ENCODE results near the gene EGLN3.

EGLN3 gene

GRCh38 chr14:33909380-33910084 is 41.3 kb downstream of the EGLN3 start:
- DNase-seq, result no peak

DNA sequence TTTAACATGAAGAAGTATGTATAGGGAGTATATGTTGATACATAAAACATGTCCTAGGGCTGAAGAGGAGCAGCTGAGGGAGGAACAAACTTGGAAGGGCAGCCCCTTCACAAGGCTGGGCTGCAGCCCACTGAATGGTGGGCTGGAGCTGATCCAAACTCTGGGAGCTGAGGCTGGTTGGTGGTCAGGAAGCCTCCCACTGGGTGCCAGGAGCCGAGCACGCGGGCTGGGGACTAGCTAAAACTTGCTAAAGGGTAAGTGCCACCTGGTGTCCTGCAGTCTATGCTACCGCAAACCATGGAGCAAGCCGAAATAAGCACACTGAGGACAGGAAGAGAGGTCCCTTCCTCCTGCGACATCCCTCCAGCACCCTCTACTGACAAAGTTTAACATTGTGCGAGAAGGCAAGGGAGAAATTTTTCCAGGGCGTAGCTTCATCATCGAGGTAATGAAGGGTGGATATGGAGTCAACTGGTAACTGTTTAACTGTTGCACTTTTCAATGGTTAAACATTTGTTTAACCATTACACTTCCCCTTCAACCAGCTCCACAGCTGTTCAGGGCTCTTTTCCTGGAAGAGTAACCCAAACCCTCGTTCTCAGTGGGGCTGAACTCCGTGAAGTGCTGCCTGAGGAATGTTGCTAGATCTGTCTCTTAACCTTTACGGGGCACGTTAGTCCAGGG is 42.2 kb downstream of the EGLN3 start:
- DNase-seq, result no peak

DNA sequence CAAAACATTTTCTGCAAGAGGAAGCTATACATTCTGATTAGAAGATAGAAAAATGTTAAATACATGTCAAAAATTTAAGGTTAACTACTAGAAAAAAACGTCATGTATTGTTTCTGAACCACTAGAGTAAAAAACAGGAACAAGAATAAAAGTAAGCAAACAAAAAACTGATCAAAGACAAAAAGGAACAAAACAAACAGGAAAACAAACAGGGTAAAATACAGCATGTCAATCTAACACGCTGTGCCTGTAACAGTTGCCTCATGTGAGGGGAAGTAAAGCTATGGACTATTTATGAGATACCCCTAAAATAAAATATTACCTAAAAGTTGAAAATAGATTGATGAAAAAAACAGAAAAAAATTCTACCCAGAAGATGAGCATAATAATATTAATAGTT is 43.9 kb downstream of the EGLN3 start:
- DNase-seq, result no peak

GRCh38 chr14:33904609-33905008 is 46.3 kb downstream of the EGLN3 start:
- no peak for DNase-seq

GRCh38 chr14:33903369-33903768 is 47.5 kb downstream of the EGLN3 start:
- DNase-seq, result no peak

GRCh38 chr14:33902363-33902762 is 48.5 kb downstream of the EGLN3 start:
- DNase-seq, result no peak

- DNase-seq, result no peak
These were observed 49.3 kb downstream of the EGLN3 start for GRCh38 chr14:33901426-33902155.

GRCh38 chr14:33900706-33901105 is 50.2 kb downstream of the EGLN3 start:
- no peak for DNase-seq

GRCh38 chr14:33899723-33900341 is 51.0 kb downstream of the EGLN3 start:
- DNase-seq, result no peak

- DNase-seq, result no peak
These were observed 52.9 kb downstream of the EGLN3 start for GRCh38 chr14:33897878-33898535.

- no peak for DNase-seq
These were observed 53.5 kb downstream of the EGLN3 start for GRCh38 chr14:33897382-33897781.

GRCh38 chr14:33894339-33894738 is 56.5 kb downstream of the EGLN3 start:
- no peak for DNase-seq

DNA sequence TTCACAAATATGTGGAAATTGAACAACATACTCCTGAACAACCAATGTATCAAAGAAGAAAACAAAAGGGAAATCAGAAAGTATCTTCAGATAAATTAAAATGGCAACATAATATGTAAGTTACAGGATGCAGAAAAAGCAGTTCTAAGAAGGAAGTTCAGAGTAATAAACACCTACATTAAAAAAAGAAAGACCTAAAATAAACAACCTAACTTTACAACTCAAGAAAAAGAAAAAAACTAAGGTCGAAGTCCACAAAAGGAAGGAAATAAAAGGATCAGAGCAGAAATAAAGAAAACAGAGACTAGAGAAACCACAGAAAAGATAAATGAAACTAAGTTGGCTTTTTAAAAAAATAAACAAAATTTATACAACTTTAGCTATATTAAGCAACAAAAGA is 59.2 kb downstream of the EGLN3 start:
- DNase-seq, result no peak

GRCh38 chr14:33884916-33885315 is 66.0 kb downstream of the EGLN3 start:
- no peak for DNase-seq

GRCh38 chr14:33880330-33880729 is 70.5 kb downstream of the EGLN3 start:
- DNase-seq, result no peak

DNA sequence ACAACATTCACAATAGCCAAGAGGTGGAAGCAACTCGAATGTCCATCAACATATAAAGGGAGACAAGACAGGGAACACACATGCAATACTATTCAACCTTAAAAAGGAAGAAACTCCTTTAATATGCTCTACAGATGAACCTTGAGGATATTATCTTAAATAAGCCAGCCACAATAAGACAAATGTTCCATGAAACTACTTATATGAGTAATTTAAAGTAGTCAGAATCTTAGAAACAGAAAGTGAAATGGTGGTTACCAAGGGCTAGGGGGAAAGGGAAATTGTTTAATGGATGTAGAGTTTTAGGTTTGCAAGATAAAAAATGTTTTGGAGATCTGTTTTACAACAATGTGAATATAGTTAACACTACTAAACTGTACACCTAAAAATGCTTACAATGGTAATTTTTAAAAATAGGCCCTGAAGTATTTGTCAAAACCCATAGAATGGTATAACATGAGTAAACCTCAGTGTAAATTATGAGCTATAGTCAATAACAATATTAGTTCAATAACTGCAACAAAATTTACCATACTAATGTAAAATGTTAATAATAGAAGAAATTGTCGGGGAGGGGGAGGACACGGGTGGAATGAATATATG is 71.1 kb downstream of the EGLN3 start:
- DNase-seq, result no peak

DNA sequence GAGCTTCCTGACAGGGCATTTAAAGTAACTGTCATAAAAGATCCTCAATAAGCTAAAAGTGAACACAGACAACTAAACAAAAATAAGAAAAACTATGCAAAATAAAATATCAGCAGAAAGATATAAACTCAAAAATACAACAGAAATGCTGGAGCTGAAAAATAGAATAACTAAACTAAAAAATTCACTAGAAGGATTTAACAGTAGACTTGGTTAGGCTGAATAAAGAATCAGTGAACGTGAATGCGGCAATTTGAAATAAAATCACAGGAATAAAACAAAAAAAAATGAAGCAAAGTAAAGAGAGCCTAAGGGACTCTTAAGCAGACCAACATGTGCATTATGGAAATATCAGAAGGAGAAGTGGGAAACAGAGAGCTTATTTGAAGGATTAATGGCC is 74.6 kb downstream of the EGLN3 start:
- DNase-seq, result no peak

Data from eye (tissue), 1 donor.